H1 (cell line): ENCODE results near the gene TSHR. TPM values are rescaled to one million over a fixed set of nuclear protein-coding genes. Genes with fewer than 3 reads are reported as not detected.

Experiments used
- CBX5 ChIP-seq: fragments of 300-800, 300-1000 bp; sonication (generic); IDR thresholded peaks from 2 replicates; pipeline ENCODE4 v1.7.1; 2016; ENCODE audit warnings: antibody characterized with exemption, low read length, low read depth
- CHD1 ChIP-seq: IDR thresholded peaks from 2 replicates; pipeline ENCODE4 v1.6.1; 2012; ENCODE audit warnings: low read depth, low read length, improper control_type of control experiment
- PHF8 ChIP-seq: fragments of 200-600 bp; sonication (generic); conservative IDR thresholded peaks from 2 replicates; pipeline ENCODE4 v1.7.1; 2012; ENCODE audit warnings: low read depth, mild to moderate bottlenecking, inconsistent platforms, low read length, moderate library complexity
- YY1 ChIP-seq: IDR thresholded peaks from 2 replicates; pipeline ENCODE4 v1.6.1; 2011; ENCODE audit warnings: low read depth, mild to moderate bottlenecking, low read length
- polyA plus RNA-seq, 7 experiments: library from polyadenylated mRNA; depleted of rRNA in 3 of 7; stranded (reverse) in 5 of 7; unstranded in 2 of 7; fragments of >200 nt in 5 of 7; fragments of 200-250 nt in 2 of 7; gene quantifications; 1 replicate in 5 of 7; 2 replicates in 1 of 7; 4 replicates in 1 of 7; pipeline versions ENCODE4 v1.2.1 to v1.2.3, GENCODE V29; 2011 to 2013; ENCODE audit warnings: missing spikeins in 2 of 7, mixed read lengths in 2 of 7
- total RNA-seq: library from RNA; stranded (reverse); fragmentation: NEBNext Ultra II Directional; extraction: Animal tissue kit (Norgen Biotek cat#: 25700); gene quantifications from 2 replicates; pipeline ENCODE4 v1.2.1, GENCODE V29; 2021
- TF ChIP-seq, protein P1 (sequence below), 3 experiments: IDR thresholded peaks; 1 replicate in 2 of 3; 2 replicates in 1 of 3; pipeline versions ENCODE4 v1.5.1 to v1.6.1; 2011; ENCODE audit warnings: low read length in 3 of 3, mild to moderate bottlenecking in 3 of 3, inconsistent platforms in 2 of 3, low read depth in 1 of 3, moderate library complexity in 1 of 3; ENCODE audit not compliant: insufficient read depth in 1 of 3; ENCODE audit errors: control extremely low read depth in 1 of 3
- TF ChIP-seq, protein P2 (sequence below): IDR thresholded peaks from 2 replicates; pipeline ENCODE4 v1.6.1; 2012; ENCODE audit warnings: inconsistent platforms
- TF ChIP-seq, protein P3 (sequence below): fragments of 300-600 bp; sonication (generic); IDR thresholded peaks from 2 replicates; pipeline ENCODE4 v1.7.1; 2012; ENCODE audit warnings: low read length, moderate library complexity, mild to moderate bottlenecking, inconsistent platforms; ENCODE audit not compliant: insufficient replicate concordance

The TSHR gene
- total and polyA plus RNA-seq, 2 of the 8 experiments (the other 6 are each of a cell fraction or from before 2014, with no cell fraction given): 0.27 TPM; not detected in 1

DNA sequence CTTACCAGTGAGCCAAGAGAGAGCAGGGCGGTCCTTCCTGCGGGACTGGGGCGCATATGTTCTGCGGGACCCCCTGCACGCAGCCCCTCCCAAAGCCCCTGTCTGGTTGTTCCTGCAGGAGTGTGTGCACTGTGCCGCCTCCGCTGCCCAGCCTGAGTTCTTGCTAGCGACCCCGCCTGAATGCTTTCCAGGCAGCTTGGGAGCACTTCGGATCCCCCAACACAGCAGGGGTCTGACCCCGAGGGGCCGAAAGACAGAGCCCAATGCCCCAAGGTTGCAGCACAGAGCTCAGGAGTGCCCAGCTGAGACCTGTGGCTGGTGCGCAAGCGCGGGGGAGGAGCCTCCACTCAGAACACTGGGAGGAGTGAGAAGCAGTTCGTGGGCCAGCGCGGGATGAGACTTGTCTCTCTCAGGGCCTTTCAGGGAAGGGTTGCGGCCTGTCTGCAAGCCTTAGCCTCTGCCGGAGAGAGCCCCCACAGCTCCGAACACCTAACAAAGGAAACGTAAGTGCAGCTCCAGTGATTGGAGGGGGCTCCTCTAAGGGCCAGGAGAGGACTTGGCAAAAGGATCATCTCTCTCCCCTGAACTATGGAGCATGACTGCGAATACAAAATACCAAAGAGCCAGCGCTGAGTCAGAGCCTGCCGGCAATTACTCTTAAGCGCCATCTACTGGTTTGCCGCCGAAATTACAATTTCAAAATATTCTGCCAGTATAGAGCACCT lies 214.8 kb downstream of the TSHR start (continued):
- TF ChIP-seq, protein P1, sequence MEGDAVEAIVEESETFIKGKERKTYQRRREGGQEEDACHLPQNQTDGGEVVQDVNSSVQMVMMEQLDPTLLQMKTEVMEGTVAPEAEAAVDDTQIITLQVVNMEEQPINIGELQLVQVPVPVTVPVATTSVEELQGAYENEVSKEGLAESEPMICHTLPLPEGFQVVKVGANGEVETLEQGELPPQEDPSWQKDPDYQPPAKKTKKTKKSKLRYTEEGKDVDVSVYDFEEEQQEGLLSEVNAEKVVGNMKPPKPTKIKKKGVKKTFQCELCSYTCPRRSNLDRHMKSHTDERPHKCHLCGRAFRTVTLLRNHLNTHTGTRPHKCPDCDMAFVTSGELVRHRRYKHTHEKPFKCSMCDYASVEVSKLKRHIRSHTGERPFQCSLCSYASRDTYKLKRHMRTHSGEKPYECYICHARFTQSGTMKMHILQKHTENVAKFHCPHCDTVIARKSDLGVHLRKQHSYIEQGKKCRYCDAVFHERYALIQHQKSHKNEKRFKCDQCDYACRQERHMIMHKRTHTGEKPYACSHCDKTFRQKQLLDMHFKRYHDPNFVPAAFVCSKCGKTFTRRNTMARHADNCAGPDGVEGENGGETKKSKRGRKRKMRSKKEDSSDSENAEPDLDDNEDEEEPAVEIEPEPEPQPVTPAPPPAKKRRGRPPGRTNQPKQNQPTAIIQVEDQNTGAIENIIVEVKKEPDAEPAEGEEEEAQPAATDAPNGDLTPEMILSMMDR (IDR thresholded peaks at IDR 0.05; ENCODE audit: control extremely low read depth in 1 of 3, insufficient read depth in 1 of 3, low read depth in 1 of 3, low read length in 3 of 3): peak; percentile 51 to 83 (median 73)
- TF ChIP-seq, protein P2, sequence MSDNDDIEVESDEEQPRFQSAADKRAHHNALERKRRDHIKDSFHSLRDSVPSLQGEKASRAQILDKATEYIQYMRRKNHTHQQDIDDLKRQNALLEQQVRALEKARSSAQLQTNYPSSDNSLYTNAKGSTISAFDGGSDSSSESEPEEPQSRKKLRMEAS: no peak; the same call in 1 of the 2 replicates
- TF ChIP-seq YY1 (peak; percentile 67; the same call in 1 of the 2 replicates), PHF8 (peak; percentile 83; the same call in 1 of the 2 replicates), CBX5 (no peak), CHD1 (no peak)
- TF ChIP-seq, protein P3, sequence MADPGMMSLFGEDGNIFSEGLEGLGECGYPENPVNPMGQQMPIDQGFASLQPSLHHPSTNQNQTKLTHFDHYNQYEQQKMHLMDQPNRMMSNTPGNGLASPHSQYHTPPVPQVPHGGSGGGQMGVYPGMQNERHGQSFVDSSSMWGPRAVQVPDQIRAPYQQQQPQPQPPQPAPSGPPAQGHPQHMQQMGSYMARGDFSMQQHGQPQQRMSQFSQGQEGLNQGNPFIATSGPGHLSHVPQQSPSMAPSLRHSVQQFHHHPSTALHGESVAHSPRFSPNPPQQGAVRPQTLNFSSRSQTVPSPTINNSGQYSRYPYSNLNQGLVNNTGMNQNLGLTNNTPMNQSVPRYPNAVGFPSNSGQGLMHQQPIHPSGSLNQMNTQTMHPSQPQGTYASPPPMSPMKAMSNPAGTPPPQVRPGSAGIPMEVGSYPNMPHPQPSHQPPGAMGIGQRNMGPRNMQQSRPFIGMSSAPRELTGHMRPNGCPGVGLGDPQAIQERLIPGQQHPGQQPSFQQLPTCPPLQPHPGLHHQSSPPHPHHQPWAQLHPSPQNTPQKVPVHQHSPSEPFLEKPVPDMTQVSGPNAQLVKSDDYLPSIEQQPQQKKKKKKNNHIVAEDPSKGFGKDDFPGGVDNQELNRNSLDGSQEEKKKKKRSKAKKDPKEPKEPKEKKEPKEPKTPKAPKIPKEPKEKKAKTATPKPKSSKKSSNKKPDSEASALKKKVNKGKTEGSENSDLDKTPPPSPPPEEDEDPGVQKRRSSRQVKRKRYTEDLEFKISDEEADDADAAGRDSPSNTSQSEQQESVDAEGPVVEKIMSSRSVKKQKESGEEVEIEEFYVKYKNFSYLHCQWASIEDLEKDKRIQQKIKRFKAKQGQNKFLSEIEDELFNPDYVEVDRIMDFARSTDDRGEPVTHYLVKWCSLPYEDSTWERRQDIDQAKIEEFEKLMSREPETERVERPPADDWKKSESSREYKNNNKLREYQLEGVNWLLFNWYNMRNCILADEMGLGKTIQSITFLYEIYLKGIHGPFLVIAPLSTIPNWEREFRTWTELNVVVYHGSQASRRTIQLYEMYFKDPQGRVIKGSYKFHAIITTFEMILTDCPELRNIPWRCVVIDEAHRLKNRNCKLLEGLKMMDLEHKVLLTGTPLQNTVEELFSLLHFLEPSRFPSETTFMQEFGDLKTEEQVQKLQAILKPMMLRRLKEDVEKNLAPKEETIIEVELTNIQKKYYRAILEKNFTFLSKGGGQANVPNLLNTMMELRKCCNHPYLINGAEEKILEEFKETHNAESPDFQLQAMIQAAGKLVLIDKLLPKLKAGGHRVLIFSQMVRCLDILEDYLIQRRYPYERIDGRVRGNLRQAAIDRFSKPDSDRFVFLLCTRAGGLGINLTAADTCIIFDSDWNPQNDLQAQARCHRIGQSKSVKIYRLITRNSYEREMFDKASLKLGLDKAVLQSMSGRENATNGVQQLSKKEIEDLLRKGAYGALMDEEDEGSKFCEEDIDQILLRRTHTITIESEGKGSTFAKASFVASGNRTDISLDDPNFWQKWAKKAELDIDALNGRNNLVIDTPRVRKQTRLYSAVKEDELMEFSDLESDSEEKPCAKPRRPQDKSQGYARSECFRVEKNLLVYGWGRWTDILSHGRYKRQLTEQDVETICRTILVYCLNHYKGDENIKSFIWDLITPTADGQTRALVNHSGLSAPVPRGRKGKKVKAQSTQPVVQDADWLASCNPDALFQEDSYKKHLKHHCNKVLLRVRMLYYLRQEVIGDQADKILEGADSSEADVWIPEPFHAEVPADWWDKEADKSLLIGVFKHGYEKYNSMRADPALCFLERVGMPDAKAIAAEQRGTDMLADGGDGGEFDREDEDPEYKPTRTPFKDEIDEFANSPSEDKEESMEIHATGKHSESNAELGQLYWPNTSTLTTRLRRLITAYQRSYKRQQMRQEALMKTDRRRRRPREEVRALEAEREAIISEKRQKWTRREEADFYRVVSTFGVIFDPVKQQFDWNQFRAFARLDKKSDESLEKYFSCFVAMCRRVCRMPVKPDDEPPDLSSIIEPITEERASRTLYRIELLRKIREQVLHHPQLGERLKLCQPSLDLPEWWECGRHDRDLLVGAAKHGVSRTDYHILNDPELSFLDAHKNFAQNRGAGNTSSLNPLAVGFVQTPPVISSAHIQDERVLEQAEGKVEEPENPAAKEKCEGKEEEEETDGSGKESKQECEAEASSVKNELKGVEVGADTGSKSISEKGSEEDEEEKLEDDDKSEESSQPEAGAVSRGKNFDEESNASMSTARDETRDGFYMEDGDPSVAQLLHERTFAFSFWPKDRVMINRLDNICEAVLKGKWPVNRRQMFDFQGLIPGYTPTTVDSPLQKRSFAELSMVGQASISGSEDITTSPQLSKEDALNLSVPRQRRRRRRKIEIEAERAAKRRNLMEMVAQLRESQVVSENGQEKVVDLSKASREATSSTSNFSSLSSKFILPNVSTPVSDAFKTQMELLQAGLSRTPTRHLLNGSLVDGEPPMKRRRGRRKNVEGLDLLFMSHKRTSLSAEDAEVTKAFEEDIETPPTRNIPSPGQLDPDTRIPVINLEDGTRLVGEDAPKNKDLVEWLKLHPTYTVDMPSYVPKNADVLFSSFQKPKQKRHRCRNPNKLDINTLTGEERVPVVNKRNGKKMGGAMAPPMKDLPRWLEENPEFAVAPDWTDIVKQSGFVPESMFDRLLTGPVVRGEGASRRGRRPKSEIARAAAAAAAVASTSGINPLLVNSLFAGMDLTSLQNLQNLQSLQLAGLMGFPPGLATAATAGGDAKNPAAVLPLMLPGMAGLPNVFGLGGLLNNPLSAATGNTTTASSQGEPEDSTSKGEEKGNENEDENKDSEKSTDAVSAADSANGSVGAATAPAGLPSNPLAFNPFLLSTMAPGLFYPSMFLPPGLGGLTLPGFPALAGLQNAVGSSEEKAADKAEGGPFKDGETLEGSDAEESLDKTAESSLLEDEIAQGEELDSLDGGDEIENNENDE: no peak
